ENCODE measurements around the gene SLC25A20. TPM values are rescaled to one million over a fixed set of nuclear protein-coding genes. Genes with fewer than 3 reads are reported as not detected.

The SLC25A20 gene
- polyA plus RNA-seq, 3 donors from 2014 or later = 100.0 to 254 (median 100) TPM

DNA sequence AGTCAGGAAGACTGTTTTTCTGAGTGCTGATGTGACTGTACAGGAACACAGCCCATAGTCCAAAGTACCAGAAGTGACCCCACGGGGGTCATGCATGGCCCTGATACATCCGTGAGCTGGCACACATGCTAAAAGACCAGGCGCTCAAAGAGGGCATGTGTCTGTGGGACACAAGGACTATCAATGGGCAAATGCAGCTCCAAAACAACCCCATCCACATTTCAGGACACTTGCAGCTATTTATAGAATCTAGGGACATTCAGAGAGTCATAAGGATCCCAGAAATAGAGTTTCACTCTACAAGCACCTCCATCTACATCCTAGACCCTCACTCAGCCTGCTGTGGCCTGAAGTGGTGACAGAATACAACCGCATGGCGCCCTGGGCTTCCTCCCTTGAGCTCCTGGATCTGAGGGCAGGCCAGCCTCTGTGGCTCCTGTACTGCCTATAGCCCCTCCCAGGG, 17.0 kb downstream of the SLC25A20 start:
- Mint-ChIP-seq H3K9me3 (no peaks in the 10 kb centered on the region), H3K27me3 (ENCODE audit: low read depth in 3 of 3) (peaks cover 0 to 3% (median 3%) of the 10 kb centered on the region in 3 donors), H3K27ac (peak overlapping the region in 2 of 6 donors; percentile 11 to 23), H3K4me3 (no peak overlapping the region), H3K4me1 (peaks cover 8 to 27% of the 10 kb centered on the region in 2 donors), H3K36me3 (peaks cover 0 to 17% (median 4%) of the 10 kb centered on the region in 3 donors)
- DNase-seq = no peak

DNA sequence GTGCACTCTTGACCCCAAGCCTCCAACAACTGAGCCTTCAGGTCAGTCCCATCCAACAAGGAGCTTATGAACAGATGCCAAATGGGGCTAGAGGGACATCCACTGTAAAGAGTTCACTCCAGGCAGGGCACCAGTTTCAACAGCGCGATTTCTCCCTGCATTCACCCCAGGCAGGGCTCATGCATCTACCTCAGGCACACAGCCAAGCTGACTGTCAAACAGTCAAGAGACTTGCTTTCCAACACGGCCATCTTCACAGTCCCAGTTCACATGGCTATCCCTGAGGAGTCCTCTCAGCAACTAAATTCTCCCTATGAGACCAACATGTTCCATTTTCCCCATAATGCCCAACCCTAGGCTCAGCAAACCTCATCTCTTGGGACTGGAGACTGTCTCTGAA, 17.7 kb downstream of the SLC25A20 start:
- Mint-ChIP-seq H3K4me3 (no peak overlapping the region), H3K4me1 (peaks cover 8 to 22% of the 10 kb centered on the region in 2 donors), H3K27me3 (ENCODE audit: low read depth in 3 of 3) (peaks cover 0 to 3% (median 3%) of the 10 kb centered on the region in 3 donors), H3K9me3 (no peaks in the 10 kb centered on the region), H3K27ac (peak overlapping the region in 4 of 6 donors; percentile 23 to 66 (median 49)), H3K36me3 (peaks cover 0 to 17% (median 4%) of the 10 kb centered on the region in 3 donors)
- DNase-seq = no peak

DNA sequence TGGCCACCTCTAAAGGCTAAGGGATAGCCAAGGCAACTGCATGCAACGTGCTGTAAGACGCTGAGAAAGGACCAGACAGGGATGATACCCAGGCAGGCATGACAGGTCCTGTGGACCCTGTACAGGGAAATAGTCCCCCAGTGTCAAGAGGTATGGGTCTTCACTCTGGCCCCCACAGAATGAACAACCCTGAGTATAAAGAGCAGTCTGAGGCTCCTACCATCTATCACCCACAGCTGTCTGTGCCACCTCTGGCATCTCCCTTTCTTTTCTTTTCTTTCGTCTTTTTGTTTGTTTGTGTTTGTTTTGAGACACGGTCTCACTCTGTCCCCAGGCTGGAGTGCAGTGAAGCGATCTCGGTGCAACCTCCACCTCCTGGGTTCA, 18.7 kb downstream of the SLC25A20 start:
- H3K27me3 Mint-ChIP-seq (ENCODE audit: low read depth in 3 of 3) = peaks cover 0 to 3% (median 3%) of the 10 kb centered on the region in 3 donors
- H3K27ac Mint-ChIP-seq = peak overlapping the region in 5 of 6 donors; percentile 23 to 80 (median 62)
- DNase-seq = no peak
- H3K36me3 Mint-ChIP-seq = peaks cover 0 to 13% (median 4%) of the 10 kb centered on the region in 3 donors
- no peak overlapping the region for H3K4me3 Mint-ChIP-seq
- no peaks in the 10 kb centered on the region for H3K9me3 Mint-ChIP-seq
- peaks cover 7 to 12% of the 10 kb centered on the region in 2 donors for H3K4me1 Mint-ChIP-seq

DNA sequence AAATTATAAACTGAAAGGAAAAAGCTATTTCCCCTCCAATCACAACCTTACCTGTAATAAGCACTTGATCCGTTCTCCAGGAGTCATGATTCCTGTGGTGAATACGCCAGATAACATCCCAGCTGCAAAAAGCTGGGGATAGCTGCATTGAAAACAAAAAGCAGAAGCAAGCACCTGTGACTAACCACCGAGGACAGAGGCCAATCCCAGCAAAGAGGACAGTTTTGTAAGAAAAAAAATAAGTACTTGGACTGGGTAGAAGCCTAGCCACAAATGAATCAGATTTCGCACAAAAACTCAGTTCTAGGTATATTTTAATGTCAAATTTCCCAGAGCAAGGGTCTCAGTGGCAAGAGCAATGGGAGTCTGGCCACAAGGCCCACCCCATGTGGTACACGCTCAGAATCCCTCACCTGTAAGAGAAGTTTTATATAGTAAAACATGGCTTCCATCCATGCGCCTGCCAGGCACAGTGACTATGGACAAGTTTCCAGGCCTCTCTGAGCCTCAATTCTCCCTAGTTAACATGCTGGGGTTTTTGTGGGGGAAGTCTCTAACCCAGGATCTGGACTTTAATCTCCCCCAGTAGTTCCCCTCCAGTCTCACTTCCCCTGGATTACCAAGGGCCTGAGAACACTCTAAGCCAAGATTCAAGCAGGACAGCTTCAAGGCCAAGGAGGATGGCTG, 19.2 kb downstream of the SLC25A20 start:
- Mint-ChIP-seq H3K4me1 (peaks cover 7% of the 10 kb centered on the region in 2 donors), H3K36me3 (peaks cover 0 to 8% (median 4%) of the 10 kb centered on the region in 3 donors), H3K4me3 (no peak overlapping the region), H3K9me3 (no peaks in the 10 kb centered on the region), H3K27ac (peak overlapping the region; percentile 35 to 80 (median 66)), H3K27me3 (ENCODE audit: low read depth in 3 of 3) (peaks cover 0 to 3% (median 3%) of the 10 kb centered on the region in 3 donors)
- no peak for DNase-seq

DNA sequence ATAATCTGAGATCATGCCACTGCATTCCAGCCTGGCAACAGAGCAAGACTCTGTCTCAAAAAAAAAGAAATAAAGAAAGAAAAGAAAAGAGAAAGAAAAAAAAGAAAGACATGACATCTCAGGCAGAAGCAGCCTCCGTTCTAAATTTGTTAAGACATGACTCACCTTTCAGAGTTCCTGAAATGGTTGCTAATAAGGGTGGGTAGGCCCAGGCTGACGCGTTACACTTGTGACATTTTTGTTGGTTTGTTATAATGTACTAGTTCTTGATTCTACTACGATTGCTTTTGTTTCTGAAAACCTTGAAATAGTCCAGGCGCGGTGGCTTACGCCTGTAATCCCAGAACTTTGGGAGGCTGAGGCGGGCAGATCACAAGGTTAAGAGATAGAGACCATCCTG, 21.0 kb downstream of the SLC25A20 start:
- Mint-ChIP-seq H3K9me3 (no peaks in the 10 kb centered on the region), H3K36me3 (peaks cover 0 to 5% (median 4%) of the 10 kb centered on the region in 3 donors), H3K27me3 (ENCODE audit: low read depth in 3 of 3) (peaks cover 0 to 3% (median 0%) of the 10 kb centered on the region in 3 donors), H3K4me3 (no peak overlapping the region), H3K27ac (peak overlapping the region in 1 of 6 donors; percentile 41), H3K4me1 (peaks cover 6 to 7% of the 10 kb centered on the region in 2 donors)
- no peak for DNase-seq

DNA sequence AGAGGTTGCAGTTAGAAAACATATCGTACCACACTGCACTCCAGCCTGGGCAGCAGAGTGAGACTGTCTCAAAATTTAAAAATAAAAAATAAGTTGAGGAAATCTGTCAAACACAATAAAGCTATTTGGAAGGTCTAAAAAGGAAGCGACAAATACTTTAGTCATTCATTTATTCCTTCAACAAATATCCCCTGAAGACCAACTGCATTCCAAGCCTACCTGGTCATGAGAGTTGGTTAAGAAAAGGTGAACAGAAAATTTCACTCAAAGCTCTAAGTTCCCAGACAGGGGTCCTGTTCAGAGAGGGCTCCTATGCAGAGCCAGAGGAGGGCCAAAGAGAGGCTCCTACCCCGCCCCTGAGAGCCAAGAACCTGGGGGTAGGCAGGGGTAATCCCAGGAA, 35.6 kb downstream of the SLC25A20 start:
- Mint-ChIP-seq H3K4me1 (peaks cover 3 to 9% of the 10 kb centered on the region in 2 donors), H3K9me3 (no peaks in the 10 kb centered on the region), H3K4me3 (no peak overlapping the region)

DNA sequence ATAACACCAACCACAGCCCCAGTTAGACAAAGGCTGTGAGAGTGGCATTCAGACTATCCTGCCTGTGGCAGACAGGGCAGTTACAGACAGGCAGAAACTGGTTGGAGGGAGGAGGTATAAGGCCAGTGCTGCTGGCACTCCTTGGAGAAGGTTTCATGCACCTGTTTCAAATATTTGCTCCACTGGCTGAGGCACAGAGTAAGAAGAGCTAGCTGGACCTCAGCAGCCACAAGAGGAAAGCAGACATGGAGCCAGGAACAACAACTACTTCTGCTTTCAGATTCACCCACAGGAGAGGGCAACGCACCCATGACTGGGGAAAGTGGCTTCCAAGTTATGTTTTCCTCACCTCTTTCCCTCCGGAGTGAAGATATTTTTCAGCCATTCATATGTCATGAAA, 39.5 kb downstream of the SLC25A20 start:
- peak overlapping the region in 1 of 6 donors; percentile 9 for H3K27ac Mint-ChIP-seq
- no peak overlapping the region for H3K4me3 Mint-ChIP-seq
- no peaks in the 10 kb centered on the region for H3K9me3 Mint-ChIP-seq
- peaks cover 11 to 37% (median 25%) of the 10 kb centered on the region in 3 donors for H3K36me3 Mint-ChIP-seq
- H3K27me3 Mint-ChIP-seq (ENCODE audit: low read depth in 3 of 3) = no peaks in the 10 kb centered on the region
- H3K4me1 Mint-ChIP-seq = peaks cover 0 to under 1% of the 10 kb centered on the region in 2 donors
- no peak for DNase-seq

More for the DNA sequence above, 35.6 kb downstream of the SLC25A20 start:
- Mint-ChIP-seq H3K27me3 (ENCODE audit: low read depth in 3 of 3) (no peaks in the 10 kb centered on the region), H3K27ac (no peak overlapping the region), H3K36me3 (peaks cover 7 to 28% (median 24%) of the 10 kb centered on the region in 3 donors)
- DNase-seq = no peak

DNA sequence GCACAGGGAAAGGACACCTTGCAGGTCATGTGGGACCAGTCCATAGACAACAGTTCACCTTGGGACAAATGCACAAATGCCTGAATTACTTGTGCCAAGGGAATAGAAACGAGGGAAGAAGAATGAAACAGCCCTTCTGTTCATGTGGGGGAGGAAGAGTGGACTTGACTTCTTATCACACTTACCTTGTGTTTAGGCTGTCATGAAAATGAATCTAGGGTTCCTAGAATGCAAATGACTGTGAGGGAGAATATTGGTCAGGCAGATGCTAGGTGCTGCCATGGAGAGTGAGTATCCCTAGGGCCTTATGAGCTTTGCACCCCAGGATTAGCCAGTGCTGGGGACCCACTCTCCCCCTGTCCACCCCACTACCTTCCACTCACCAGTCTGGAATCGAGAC, 40.0 kb downstream of the SLC25A20 start:
- no peaks in the 10 kb centered on the region for H3K27me3 Mint-ChIP-seq (ENCODE audit: low read depth in 3 of 3)
- DNase-seq = no peak
- H3K4me3 Mint-ChIP-seq = no peak overlapping the region
- H3K27ac Mint-ChIP-seq = peak overlapping the region in 2 of 6 donors; percentile 9 to 20
- no peaks in the 10 kb centered on the region for H3K9me3 Mint-ChIP-seq
- peaks cover 5% of the 10 kb centered on the region in 2 donors for H3K4me1 Mint-ChIP-seq
- peaks cover 11 to 42% (median 28%) of the 10 kb centered on the region in 3 donors for H3K36me3 Mint-ChIP-seq

DNA sequence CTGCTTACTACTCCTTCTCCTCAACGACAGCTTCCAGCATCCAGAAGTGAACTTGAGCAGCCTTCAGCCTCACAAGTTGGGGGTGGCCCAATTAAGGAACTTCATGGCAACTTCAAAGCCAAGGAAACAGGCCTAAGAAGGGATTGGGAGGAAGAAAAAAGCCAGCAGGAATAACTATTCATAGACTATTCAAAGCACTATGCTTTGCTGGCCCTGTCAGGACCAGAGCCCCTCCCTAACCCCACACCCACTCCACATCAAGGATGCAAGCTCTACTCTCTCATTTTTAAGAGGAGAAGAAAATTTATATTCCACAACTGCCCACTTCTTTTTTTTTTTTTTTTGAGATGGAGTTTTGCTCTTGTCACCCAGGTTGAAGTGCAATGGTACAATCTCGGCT, 41.0 kb downstream of the SLC25A20 start:
- H3K27ac Mint-ChIP-seq = peak overlapping the region in 5 of 6 donors; percentile 26 to 78 (median 64)
- peaks cover 11 to 41% (median 27%) of the 10 kb centered on the region in 3 donors for H3K36me3 Mint-ChIP-seq
- H3K4me3 Mint-ChIP-seq = no peak overlapping the region

DNA sequence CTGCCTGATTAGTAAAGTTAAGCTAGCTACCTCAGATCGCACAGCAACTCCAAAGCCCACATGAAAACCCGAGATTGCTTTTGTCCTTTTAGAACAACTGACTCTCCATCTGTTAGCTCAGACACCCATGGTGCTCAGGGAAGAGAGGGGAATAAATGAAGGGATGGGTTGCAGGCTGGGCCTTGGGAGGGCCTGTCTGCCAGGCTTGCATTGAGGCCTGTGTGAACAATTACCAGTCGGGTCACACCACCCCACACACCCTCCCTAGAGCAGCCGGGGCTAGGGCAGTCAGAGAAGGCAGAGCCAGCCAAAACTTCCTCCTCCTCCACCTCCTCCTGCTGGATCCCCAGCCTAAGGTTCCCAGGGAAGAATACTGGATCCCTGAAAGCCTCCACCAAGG, 42.2 kb downstream of the SLC25A20 start:
- Mint-ChIP-seq H3K36me3 (peaks cover 8 to 33% (median 19%) of the 10 kb centered on the region in 3 donors), H3K4me1 (peaks cover 5 to 7% of the 10 kb centered on the region in 2 donors), H3K27ac (peak overlapping the region in 4 of 6 donors; percentile 22 to 48 (median 32)), H3K9me3 (no peaks in the 10 kb centered on the region), H3K4me3 (no peak overlapping the region), H3K27me3 (ENCODE audit: low read depth in 3 of 3) (no peaks in the 10 kb centered on the region)
- no peak for DNase-seq

More for the DNA sequence above, 41.0 kb downstream of the SLC25A20 start:
- Mint-ChIP-seq H3K4me1 (peaks cover 5 to 7% of the 10 kb centered on the region in 2 donors), H3K27me3 (ENCODE audit: low read depth in 3 of 3) (no peaks in the 10 kb centered on the region), H3K9me3 (no peaks in the 10 kb centered on the region)
- no peak for DNase-seq

DNA sequence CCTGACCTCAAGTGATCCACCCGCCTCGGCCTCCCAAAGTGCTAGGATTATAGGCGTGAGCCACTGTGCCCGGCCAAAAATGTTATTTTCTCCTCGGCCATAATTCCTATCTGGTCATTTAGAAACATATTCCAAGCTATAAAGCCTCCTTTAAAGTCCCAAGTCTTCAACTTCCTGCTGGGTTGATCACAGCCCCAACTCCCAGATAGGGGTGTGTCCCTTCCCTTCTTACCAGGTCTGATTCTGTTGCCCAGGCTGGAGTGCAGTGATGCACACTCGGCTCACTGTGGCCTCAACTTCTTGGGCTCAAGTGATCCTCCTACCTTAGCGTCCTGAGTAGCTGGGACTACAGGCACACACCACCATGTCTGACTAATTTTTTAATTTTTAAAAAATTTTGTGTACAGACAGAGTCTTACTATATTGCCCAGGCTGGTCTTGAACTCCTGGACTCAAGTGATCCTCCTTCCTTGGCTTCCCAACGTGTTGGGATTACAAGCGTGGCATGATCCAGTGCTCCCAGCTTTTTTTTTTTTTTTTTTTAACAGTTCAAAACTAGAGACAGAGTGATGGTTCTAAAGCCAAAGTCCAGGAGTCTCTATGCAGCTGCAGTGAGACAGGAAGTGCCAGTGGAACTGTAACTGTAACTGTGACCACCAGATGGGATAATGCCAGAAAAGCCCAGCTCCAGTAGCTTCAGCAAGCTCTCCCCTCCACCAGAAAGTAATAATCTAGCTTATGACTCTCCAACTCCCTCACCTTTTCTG, 42.8 kb downstream of the SLC25A20 start:
- Mint-ChIP-seq H3K4me3 (no peak overlapping the region), H3K9me3 (no peaks in the 10 kb centered on the region), H3K36me3 (peaks cover 8 to 33% (median 19%) of the 10 kb centered on the region in 3 donors), H3K27ac (peak overlapping the region in 3 of 6 donors; percentile 17 to 73 (median 31)), H3K27me3 (ENCODE audit: low read depth in 3 of 3) (no peaks in the 10 kb centered on the region), H3K4me1 (peaks cover 5 to 7% of the 10 kb centered on the region in 2 donors)
- DNase-seq = no peak

DNA sequence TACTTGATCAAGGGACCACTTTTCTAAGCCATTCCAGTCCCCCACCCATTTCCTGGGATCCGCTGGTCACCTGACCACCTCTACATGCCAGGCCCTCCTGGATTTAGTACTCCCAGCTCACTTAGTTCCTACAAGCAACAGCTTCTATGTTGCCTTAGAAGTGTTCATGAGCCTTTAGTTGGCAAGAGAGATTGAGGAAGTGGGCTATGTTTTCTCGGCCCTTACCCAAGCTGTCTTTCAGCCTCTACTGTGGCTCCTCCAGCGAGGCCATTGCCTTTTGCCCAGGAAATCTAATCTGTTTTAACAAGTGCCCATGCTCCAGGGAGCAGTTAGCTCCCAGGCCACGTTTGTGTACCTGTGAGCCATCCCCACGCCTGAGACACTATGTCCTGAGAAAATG, 46.5 kb downstream of the SLC25A20 start:
- Mint-ChIP-seq H3K27me3 (ENCODE audit: low read depth in 3 of 3) (peaks cover 0 to 5% (median 0%) of the 10 kb centered on the region in 3 donors), H3K4me1 (peaks cover 14 to 18% of the 10 kb centered on the region in 2 donors), H3K27ac (no peak overlapping the region), H3K36me3 (peaks cover 4 to 15% (median 8%) of the 10 kb centered on the region in 3 donors), H3K9me3 (no peaks in the 10 kb centered on the region), H3K4me3 (no peak overlapping the region)
- no peak for DNase-seq

DNA sequence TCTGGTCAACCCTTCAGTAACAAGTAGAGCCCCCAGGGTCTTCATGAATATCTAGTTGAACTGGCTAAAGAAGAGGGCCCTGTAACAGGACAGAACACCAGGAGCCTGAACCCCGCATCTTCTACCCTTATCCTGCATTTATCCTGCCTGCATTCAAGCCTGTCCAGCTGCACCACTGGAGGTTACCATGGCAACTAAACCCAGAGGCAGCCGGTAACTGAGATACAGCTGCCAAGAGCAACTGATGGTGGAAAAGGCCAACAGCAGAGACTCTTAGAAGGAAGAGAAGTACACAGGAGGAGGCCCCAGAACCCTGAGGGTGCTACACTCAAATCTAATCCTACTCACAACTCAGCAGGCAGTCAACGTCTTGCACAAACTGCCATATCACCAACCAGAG, 47.3 kb downstream of the SLC25A20 start:
- no peak for DNase-seq
- Mint-ChIP-seq H3K27ac (peak overlapping the region in 1 of 6 donors; percentile 36), H3K4me3 (no peak overlapping the region), H3K36me3 (peaks cover 0 to 8% (median 8%) of the 10 kb centered on the region in 3 donors), H3K9me3 (no peaks in the 10 kb centered on the region), H3K27me3 (ENCODE audit: low read depth in 3 of 3) (peaks cover 0 to 5% (median 4%) of the 10 kb centered on the region in 3 donors), H3K4me1 (peaks cover 20 to 25% of the 10 kb centered on the region in 2 donors)

All from immature natural killer cell (primary cell).